Activated T-cell treated with anti-CD3 and anti-CD28 coated beads, Interleukin-2, amount 50 U/mL, for 72 hours (primary cell): ENCODE data around the gene PHF1. TPM values are rescaled to one million over a fixed set of nuclear protein-coding genes. Genes with fewer than 3 reads are reported as not detected.

Source experiments
- ATAC-seq, 2 donors: fragments of 150-1000 bp; cut with Tn5 transposase; replicated peaks in 1 of 2; 2 replicates each; pipeline ENCODE4 v1.10.0; 2021; ENCODE audit warnings: moderate library complexity in 2 of 2, mild to moderate bottlenecking in 1 of 2
- DNase-seq, 2 donors: peaks; one replicate each; pipeline ENCODE4 v3.0.0; 2021 to 2022; ENCODE audit warnings: mixed read lengths in 1 of 2
- H3K27ac Mint-ChIP-seq: one replicate; pipeline ENCODE4 v1.8.0; 2022; ENCODE audit warnings: mild to moderate bottlenecking, moderate library complexity, mixed read lengths
- H3K27me3 Mint-ChIP-seq: one replicate; pipeline ENCODE4 v1.8.0; 2022; ENCODE audit warnings: low read depth, mixed read lengths
- H3K36me3 Mint-ChIP-seq, 2 donors: one replicate each; pipeline ENCODE4 v1.8.0; 2022; ENCODE audit warnings: mixed read lengths in 2 of 2, mild to moderate bottlenecking in 1 of 2; ENCODE audit not compliant: insufficient read depth in 2 of 2
- H3K4me1 Mint-ChIP-seq: one replicate; pipeline ENCODE4 v1.8.0; 2022; ENCODE audit warnings: low read depth, mixed read lengths
- H3K4me3 Mint-ChIP-seq, 2 donors: one replicate each; pipeline ENCODE4 v1.8.0; 2022; ENCODE audit warnings: mild to moderate bottlenecking in 2 of 2, mixed read lengths in 2 of 2, moderate library complexity in 2 of 2
- H3K9me3 Mint-ChIP-seq, 2 donors: one replicate each; pipeline ENCODE4 v1.8.0; 2022; ENCODE audit warnings: mixed read lengths in 2 of 2
- total RNA-seq, 2 donors: library from RNA; stranded (reverse); gene quantifications; one replicate each; pipeline ENCODE4 v1.2.3, GENCODE V29; 2022

Gene PHF1
- total RNA-seq, 2 donors from 2014 or later: 65.2 to 77.3 TPM

- no peaks in the 10 kb centered on the region for H3K27me3 Mint-ChIP-seq
- ATAC-seq (peak; percentile 8 to 14), DNase-seq (peak; percentile 55 to 60)
- H3K9me3 Mint-ChIP-seq: no peaks in the 10 kb centered on the region
- peaks cover 82% of the 10 kb centered on the region for H3K4me1 Mint-ChIP-seq
- H3K27ac Mint-ChIP-seq: peak overlapping the region; percentile 94
- peak overlapping the region; percentile 98 to 99 for H3K4me3 Mint-ChIP-seq
- peaks cover 11 to 20% of the 10 kb centered on the region in 2 donors for H3K36me3 Mint-ChIP-seq
Measured at GRCh38 chr6:33416386-33417127, 5.7 kb downstream of the PHF1 start.

- Mint-ChIP-seq H3K36me3 (peaks cover 11 to 19% of the 10 kb centered on the region in 2 donors), H3K4me3 (peak overlapping the region; percentile 98 to 99), H3K9me3 (no peaks in the 10 kb centered on the region), H3K27me3 (no peaks in the 10 kb centered on the region), H3K4me1 (peaks cover 80% of the 10 kb centered on the region), H3K27ac (peak overlapping the region; percentile 94)
- ATAC-seq (no peak), DNase-seq (peak in 1 of 2 donors; percentile 26)
Measured at GRCh38 chr6:33417128-33417902, 6.5 kb downstream of the PHF1 start.

GRCh38 chr6:33417903-33418689 is 7.3 kb downstream of the PHF1 start, which contains the start of gene CUTA:
Gene CUTA, minus strand, starts transcription at chr6:33418107. Its CDS starts 107 bp downstream, at chr6:33418000.
- Mint-ChIP-seq H3K4me3 (peak within 1 kb of the TSS; percentile 98 to 99), H3K27ac (peak within 1 kb of the TSS; percentile 99), H3K27me3 (no peaks in the 10 kb centered on the region), H3K36me3 (peaks cover 11 to 14% of the 10 kb centered on the region in 2 donors), H3K9me3 (no peaks in the 10 kb centered on the region), H3K4me1 (peaks cover 75% of the 10 kb centered on the region)
- peak; percentile 82 to 86 for ATAC-seq
- DNase-seq: peak; percentile 97 to 99

GRCh38 chr6:33418690-33419291 is 8.0 kb downstream of the PHF1 start:
- peak overlapping the region; percentile 98 to 99 for H3K4me3 Mint-ChIP-seq
- DNase-seq (peak; percentile 73 to 76), ATAC-seq (peak; percentile 1 to 14)
- peak overlapping the region; percentile 99 for H3K27ac Mint-ChIP-seq
- peaks cover 78% of the 10 kb centered on the region for H3K4me1 Mint-ChIP-seq
- no peaks in the 10 kb centered on the region for H3K27me3 Mint-ChIP-seq
- H3K36me3 Mint-ChIP-seq: peaks cover 9 to 15% of the 10 kb centered on the region in 2 donors
- H3K9me3 Mint-ChIP-seq: no peaks in the 10 kb centered on the region

- H3K36me3 Mint-ChIP-seq: peaks cover 14 to 17% of the 10 kb centered on the region in 2 donors
- no peaks in the 10 kb centered on the region for H3K27me3 Mint-ChIP-seq
- DNase-seq: peak; percentile 52 to 54
- peak within 1 kb of the TSS; percentile 99 for H3K27ac Mint-ChIP-seq
- peaks cover 78% of the 10 kb centered on the region for H3K4me1 Mint-ChIP-seq
- H3K9me3 Mint-ChIP-seq: no peaks in the 10 kb centered on the region
- ATAC-seq: no peak
- H3K4me3 Mint-ChIP-seq: peak within 1 kb of the TSS; percentile 98 to 99
Measured at GRCh38 chr6:33419580-33420490, 9.0 kb downstream of the PHF1 start, which contains the start of gene SYNGAP1. Gene SYNGAP1, plus strand, starts transcription at chr6:33420065. Its CDS starts 200 bp downstream, at chr6:33420265.

- Mint-ChIP-seq H3K4me3 (peak overlapping the region; percentile 62 to 74), H3K36me3 (peaks cover 13 to 15% of the 10 kb centered on the region in 2 donors), H3K27me3 (no peaks in the 10 kb centered on the region), H3K4me1 (peaks cover 75% of the 10 kb centered on the region), H3K27ac (peak overlapping the region; percentile 44), H3K9me3 (no peaks in the 10 kb centered on the region)
- DNase-seq (no peak), ATAC-seq (no peak)
Measured at GRCh38 chr6:33420491-33421343, 9.9 kb downstream of the PHF1 start.

GRCh38 chr6:33421344-33421643 is 10.5 kb downstream of the PHF1 start:
- Mint-ChIP-seq H3K27ac (peak overlapping the region; percentile 44), H3K4me1 (peaks cover 73% of the 10 kb centered on the region), H3K36me3 (peaks cover 14 to 15% of the 10 kb centered on the region in 2 donors), H3K9me3 (no peaks in the 10 kb centered on the region), H3K4me3 (peak overlapping the region; percentile 62 to 74), H3K27me3 (no peaks in the 10 kb centered on the region)
- ATAC-seq (no peak), DNase-seq (no peak)

- DNase-seq (no peak), ATAC-seq (no peak)
- no peaks in the 10 kb centered on the region for H3K9me3 Mint-ChIP-seq
- H3K36me3 Mint-ChIP-seq: peaks cover 11 to 12% of the 10 kb centered on the region in 2 donors
- H3K4me1 Mint-ChIP-seq: peaks cover 76% of the 10 kb centered on the region
- no peaks in the 10 kb centered on the region for H3K27me3 Mint-ChIP-seq
- H3K4me3 Mint-ChIP-seq: peak overlapping the region; percentile 94 to 96
- H3K27ac Mint-ChIP-seq: no peak overlapping the region
Measured at GRCh38 chr6:33423777-33424176, 13.0 kb downstream of the PHF1 start.

DNA sequence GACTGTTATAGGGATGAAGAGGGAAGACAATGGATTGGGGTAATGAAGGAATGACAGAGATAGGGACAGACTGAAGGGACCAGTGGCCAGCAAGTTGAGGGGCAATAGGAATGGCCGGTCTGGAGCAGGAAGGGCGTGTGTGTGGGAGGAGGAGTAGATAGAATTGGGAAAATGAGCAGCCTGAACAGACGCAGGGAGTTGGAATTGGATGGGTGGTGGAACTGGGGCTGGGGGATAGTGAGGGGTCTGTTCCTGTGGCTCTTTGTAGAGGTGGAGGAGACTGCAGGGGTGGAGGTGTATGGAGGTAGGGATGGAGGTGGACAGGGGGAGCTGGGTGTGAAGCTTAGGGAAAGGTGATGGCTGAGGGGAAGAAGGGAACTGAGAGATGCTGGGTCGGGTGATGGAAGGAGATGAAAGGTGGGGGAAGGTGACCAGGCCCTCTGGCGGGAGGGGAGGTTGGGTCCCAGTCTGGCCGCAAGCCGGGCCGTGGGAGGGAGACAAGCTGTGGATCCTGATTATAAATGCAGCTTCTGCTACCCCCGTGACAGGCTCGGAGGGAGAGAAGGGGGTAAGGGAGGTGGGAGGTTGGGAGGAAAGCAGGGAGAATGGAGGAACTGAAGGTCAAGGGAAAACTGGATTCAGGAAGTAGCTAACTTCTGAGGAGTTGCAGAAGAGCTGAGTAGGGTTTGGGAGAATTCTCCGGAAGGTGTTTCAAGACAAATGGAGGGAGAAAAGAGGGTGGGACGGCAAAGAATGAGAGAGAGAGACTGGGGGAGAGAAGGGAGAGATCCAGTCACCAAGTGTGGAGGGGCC is 14.2 kb downstream of the PHF1 start:
- Mint-ChIP-seq H3K36me3 (peaks cover 11 to 12% of the 10 kb centered on the region in 2 donors), H3K27ac (peak overlapping the region; percentile 86), H3K4me1 (peaks cover 78% of the 10 kb centered on the region), H3K9me3 (no peaks in the 10 kb centered on the region), H3K27me3 (no peaks in the 10 kb centered on the region), H3K4me3 (peak overlapping the region; percentile 94 to 96)
- DNase-seq (no peak), ATAC-seq (no peak)

- Mint-ChIP-seq H3K4me3 (peak overlapping the region; percentile 94 to 96), H3K27me3 (no peaks in the 10 kb centered on the region)
Measured at GRCh38 chr6:33425668-33426577, 15.1 kb downstream of the PHF1 start.

More at GRCh38 chr6:33425668-33426577, 15.1 kb downstream of the PHF1 start:
- Mint-ChIP-seq H3K27ac (peak overlapping the region; percentile 92), H3K4me1 (peaks cover 80% of the 10 kb centered on the region), H3K9me3 (no peaks in the 10 kb centered on the region), H3K36me3 (peaks cover 11 to 12% of the 10 kb centered on the region in 2 donors)
- ATAC-seq: peak; percentile 67 to 68
- DNase-seq: peak; percentile 85 to 88
